Measurements from ENCODE around the gene KLF7. TPM values are rescaled to one million over a fixed set of nuclear protein-coding genes. Genes with fewer than 3 reads are reported as not detected.

KLF7 gene
- total RNA-seq, 1 experiment from 2014 or later: 15.4 TPM

DNA sequence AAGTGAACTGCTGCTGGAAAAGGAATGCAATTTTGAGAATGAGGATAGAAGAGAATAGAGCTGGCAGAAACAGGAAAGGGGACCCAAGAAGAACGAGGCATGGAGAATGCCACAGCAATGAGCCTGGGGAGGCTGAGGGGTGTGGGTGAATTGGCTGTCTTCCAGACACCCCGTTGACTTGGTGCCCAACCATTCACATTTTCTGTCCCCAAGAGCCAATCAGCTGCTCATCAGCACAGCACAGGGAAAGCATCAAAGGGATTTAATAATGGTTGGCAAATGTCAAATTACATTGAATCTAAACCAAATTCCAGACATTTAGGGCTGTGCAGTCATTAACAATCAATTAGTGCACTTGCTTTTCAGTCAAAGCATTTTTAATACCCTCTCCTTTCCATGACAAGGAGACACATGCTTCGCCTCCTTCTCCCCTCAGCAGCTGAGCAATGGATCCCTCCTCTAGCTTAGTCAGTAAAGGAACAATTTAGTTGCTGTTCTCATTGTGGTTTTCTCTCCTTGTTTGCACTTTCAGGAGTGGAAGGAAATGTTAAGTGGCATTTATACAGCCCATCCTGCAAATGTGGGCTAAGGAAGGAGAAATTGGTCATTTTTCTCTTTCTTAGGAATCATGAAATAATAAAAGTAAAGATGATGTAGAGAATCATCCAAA lies 98.8 kb downstream of the KLF7 start:
- RAD21 ChIA-PET (ENCODE audit: low non-redundant PET in 1 of 2, low total read pairs in 2 of 2, uncharacterized antibody in 2 of 2, unreplicated experiment in 2 of 2): no interaction called here
- POLR2A ChIA-PET: no interaction called here
- CTCF ChIA-PET: no interaction called here
- intact Hi-C loops (cut with micrococcal nuclease): no loop called here
- DNase-seq (ENCODE audit: low read depth, low spot score): no peak
- no peak overlapping the region for H3K27ac ChIP-seq (ENCODE audit: low read depth, low read length)
- no peaks in the 10 kb centered on the region for H3K9me3 ChIP-seq (ENCODE audit: control insufficient read depth in 1 of 2, insufficient read depth in 1 of 2, low read depth in 1 of 2, low read length in 2 of 2)
- no peaks in the 10 kb centered on the region for H3K79me2 ChIP-seq (ENCODE audit: insufficient read depth, low read length)
- no peaks in the 10 kb centered on the region for H3K36me3 ChIP-seq (ENCODE audit: control insufficient read depth in 1 of 2, insufficient read depth in 2 of 2, low read length in 2 of 2)
- ATAC-seq: no peak
- BruUV-seq (replicated peaks): no TSS peak
- H3K27me3 ChIP-seq (ENCODE audit: insufficient read depth, low read length): no peaks in the 10 kb centered on the region
- no peaks in the 10 kb centered on the region for H4K20me1 ChIP-seq (ENCODE audit: insufficient read depth)
- H2AFZ ChIP-seq (ENCODE audit: low read depth, low read length, poor library complexity, severe bottlenecking): no peak overlapping the region
- no peak overlapping the region for H3K9ac ChIP-seq (ENCODE audit: low read length)
- no peak overlapping the region for H3K4me3 ChIP-seq (replicated peaks in 1 of 2; ENCODE audit: low read depth in 1 of 2, low read length in 2 of 2)
- no peak overlapping the region for H3K4me2 ChIP-seq (ENCODE audit: low read length)
- TF ChIP-seq TCF7L2 (IDR thresholded peaks at IDR 0.05; ENCODE audit: borderline replicate concordance, extremely low read depth, insufficient read depth, insufficient read length) (no peak), SP1 (IDR thresholded peaks at IDR 0.05; ENCODE audit: low read depth) (no peak), CBX3 (IDR thresholded peaks at IDR 0.05; ENCODE audit: low read depth) (no peak), ZFX (IDR thresholded peaks at IDR 0.05) (no peak)
- no peaks in the 10 kb centered on the region for H3K4me1 ChIP-seq (ENCODE audit: control insufficient read depth in 1 of 2, insufficient read depth in 2 of 2, low read length in 2 of 2)
- H3K9me2 ChIP-seq (ENCODE audit: insufficient read depth): no peaks in the 10 kb centered on the region

DNA sequence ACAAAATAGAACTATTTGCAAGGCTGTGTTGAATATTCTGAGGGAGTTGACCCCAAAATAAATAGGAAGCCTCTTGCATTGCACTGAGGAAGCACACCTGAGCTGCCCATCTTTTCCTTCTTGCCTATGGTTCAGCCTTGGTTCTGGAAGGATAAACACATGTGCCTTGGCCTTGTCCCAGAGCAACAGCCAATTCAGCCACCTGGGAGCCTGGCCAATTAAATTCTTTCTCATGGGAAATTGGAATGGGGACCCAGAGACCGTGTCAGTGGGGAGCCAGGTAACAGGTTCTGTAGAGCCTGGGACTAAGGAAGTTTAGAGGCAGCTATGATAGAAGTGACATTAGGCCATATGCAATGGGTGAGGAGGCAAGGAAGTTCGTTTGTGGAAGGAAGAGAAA lies 99.6 kb downstream of the KLF7 start:
- BruUV-seq (replicated peaks): no TSS peak
- POLR2A ChIA-PET: no interaction called here
- TF ChIP-seq, protein P1, sequence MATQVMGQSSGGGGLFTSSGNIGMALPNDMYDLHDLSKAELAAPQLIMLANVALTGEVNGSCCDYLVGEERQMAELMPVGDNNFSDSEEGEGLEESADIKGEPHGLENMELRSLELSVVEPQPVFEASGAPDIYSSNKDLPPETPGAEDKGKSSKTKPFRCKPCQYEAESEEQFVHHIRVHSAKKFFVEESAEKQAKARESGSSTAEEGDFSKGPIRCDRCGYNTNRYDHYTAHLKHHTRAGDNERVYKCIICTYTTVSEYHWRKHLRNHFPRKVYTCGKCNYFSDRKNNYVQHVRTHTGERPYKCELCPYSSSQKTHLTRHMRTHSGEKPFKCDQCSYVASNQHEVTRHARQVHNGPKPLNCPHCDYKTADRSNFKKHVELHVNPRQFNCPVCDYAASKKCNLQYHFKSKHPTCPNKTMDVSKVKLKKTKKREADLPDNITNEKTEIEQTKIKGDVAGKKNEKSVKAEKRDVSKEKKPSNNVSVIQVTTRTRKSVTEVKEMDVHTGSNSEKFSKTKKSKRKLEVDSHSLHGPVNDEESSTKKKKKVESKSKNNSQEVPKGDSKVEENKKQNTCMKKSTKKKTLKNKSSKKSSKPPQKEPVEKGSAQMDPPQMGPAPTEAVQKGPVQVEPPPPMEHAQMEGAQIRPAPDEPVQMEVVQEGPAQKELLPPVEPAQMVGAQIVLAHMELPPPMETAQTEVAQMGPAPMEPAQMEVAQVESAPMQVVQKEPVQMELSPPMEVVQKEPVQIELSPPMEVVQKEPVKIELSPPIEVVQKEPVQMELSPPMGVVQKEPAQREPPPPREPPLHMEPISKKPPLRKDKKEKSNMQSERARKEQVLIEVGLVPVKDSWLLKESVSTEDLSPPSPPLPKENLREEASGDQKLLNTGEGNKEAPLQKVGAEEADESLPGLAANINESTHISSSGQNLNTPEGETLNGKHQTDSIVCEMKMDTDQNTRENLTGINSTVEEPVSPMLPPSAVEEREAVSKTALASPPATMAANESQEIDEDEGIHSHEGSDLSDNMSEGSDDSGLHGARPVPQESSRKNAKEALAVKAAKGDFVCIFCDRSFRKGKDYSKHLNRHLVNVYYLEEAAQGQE (IDR thresholded peaks at IDR 0.05; ENCODE audit: low read depth): no peak
- no peak for TF ChIP-seq EZH2 (IDR thresholded peaks at IDR 0.05)
- TF ChIP-seq POLR2AphosphoS5 (IDR thresholded peaks at IDR 0.05; ENCODE audit: low read depth, low read length): no peak
- TF ChIP-seq CEBPB (IDR thresholded peaks at IDR 0.05; ENCODE audit: low read depth): no peak
- TF ChIP-seq RAD21 (IDR thresholded peaks at IDR 0.05; ENCODE audit: low read depth): no peak
- TF ChIP-seq, protein P2, sequence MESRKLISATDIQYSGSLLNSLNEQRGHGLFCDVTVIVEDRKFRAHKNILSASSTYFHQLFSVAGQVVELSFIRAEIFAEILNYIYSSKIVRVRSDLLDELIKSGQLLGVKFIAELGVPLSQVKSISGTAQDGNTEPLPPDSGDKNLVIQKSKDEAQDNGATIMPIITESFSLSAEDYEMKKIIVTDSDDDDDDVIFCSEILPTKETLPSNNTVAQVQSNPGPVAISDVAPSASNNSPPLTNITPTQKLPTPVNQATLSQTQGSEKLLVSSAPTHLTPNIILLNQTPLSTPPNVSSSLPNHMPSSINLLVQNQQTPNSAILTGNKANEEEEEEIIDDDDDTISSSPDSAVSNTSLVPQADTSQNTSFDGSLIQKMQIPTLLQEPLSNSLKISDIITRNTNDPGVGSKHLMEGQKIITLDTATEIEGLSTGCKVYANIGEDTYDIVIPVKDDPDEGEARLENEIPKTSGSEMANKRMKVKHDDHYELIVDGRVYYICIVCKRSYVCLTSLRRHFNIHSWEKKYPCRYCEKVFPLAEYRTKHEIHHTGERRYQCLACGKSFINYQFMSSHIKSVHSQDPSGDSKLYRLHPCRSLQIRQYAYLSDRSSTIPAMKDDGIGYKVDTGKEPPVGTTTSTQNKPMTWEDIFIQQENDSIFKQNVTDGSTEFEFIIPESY (IDR thresholded peaks at IDR 0.05; ENCODE audit: extremely low read depth, insufficient replicate concordance, low read length): no peak
- TF ChIP-seq SP1 (IDR thresholded peaks at IDR 0.05; ENCODE audit: low read depth): no peak
- TF ChIP-seq EZH2phosphoT487 (IDR thresholded peaks at IDR 0.05; ENCODE audit: borderline replicate concordance): no peak
- TF ChIP-seq ZNF274 (IDR thresholded peaks at IDR 0.05; ENCODE audit: low read depth, low read length): no peak

More for the DNA sequence above, 99.6 kb downstream of the KLF7 start:
- Histone ChIP-seq H3K9me3 (ENCODE audit: control insufficient read depth in 1 of 2, insufficient read depth in 1 of 2, low read depth in 1 of 2, low read length in 2 of 2) (no peaks in the 10 kb centered on the region), H3K79me2 (ENCODE audit: insufficient read depth, low read length) (no peaks in the 10 kb centered on the region), H3K9me2 (ENCODE audit: insufficient read depth) (no peaks in the 10 kb centered on the region), H3K36me3 (ENCODE audit: control insufficient read depth in 1 of 2, insufficient read depth in 2 of 2, low read length in 2 of 2) (no peaks in the 10 kb centered on the region), H3K4me3 (replicated peaks in 1 of 2; ENCODE audit: low read depth in 1 of 2, low read length in 2 of 2) (no peak overlapping the region), H3K9ac (ENCODE audit: low read length) (no peak overlapping the region), H3K27ac (ENCODE audit: low read depth, low read length) (no peak overlapping the region), H3K4me2 (ENCODE audit: low read length) (no peak overlapping the region), H3K4me1 (ENCODE audit: control insufficient read depth in 1 of 2, insufficient read depth in 2 of 2, low read length in 2 of 2) (no peaks in the 10 kb centered on the region), H3K27me3 (ENCODE audit: insufficient read depth, low read length) (no peaks in the 10 kb centered on the region), H4K20me1 (ENCODE audit: insufficient read depth) (no peaks in the 10 kb centered on the region), H2AFZ (ENCODE audit: low read depth, low read length, poor library complexity, severe bottlenecking) (no peak overlapping the region)
- ATAC-seq: no peak
- no peak for DNase-seq (ENCODE audit: low read depth, low spot score)
- ChIA-PET RAD21 (ENCODE audit: low non-redundant PET in 1 of 2, low total read pairs in 2 of 2, uncharacterized antibody in 2 of 2, unreplicated experiment in 2 of 2) (no interaction called here), CTCF (no interaction called here)
- intact Hi-C loops (cut with micrococcal nuclease): no loop called here
